LNCaP clone FGC (cell line): ENCODE results near the gene UST.

ENCODE experiments used
- DNase-seq: peaks from one replicate; pipeline ENCODE4 v3.0.0-alpha.2; 2011; ENCODE audit warnings: low read depth
- H3K4me3 ChIP-seq: 2 replicates; pipeline ENCODE4 v1.5.1; 2011; ENCODE audit warnings: mild to moderate bottlenecking, low read depth, low read length, control low read depth
- TF ChIP-seq, protein P1 (sequence below): IDR thresholded peaks from 2 replicates; pipeline ENCODE4 v1.5.1; 2012; ENCODE audit warnings: mild to moderate bottlenecking; ENCODE audit not compliant: control insufficient read depth, insufficient read depth; ENCODE audit errors: extremely low read depth

Gene UST

DNA sequence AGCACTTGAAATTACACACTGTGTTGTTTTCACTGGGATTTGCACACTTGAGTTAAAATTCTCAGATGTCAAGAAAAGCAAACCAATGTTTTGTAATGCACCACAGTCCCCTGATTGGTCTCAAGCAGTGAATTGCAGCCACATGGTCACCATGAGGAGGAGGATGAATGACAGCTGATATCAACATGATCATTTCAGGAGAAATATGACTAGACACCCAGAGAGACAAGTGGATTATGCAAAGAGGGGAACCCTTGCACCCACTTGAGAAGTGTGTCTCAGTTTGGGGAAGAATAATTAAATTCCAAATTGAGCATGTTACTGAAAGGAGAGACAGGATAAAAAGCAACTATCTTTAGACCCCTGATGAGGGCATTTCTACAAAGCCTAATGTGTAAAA lies 69.3 kb downstream of the UST start:
- DNase-seq, result no peak
- TF ChIP-seq, protein P1, sequence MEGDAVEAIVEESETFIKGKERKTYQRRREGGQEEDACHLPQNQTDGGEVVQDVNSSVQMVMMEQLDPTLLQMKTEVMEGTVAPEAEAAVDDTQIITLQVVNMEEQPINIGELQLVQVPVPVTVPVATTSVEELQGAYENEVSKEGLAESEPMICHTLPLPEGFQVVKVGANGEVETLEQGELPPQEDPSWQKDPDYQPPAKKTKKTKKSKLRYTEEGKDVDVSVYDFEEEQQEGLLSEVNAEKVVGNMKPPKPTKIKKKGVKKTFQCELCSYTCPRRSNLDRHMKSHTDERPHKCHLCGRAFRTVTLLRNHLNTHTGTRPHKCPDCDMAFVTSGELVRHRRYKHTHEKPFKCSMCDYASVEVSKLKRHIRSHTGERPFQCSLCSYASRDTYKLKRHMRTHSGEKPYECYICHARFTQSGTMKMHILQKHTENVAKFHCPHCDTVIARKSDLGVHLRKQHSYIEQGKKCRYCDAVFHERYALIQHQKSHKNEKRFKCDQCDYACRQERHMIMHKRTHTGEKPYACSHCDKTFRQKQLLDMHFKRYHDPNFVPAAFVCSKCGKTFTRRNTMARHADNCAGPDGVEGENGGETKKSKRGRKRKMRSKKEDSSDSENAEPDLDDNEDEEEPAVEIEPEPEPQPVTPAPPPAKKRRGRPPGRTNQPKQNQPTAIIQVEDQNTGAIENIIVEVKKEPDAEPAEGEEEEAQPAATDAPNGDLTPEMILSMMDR, result no peak
- H3K4me3 ChIP-seq, result no peak overlapping the region

DNA sequence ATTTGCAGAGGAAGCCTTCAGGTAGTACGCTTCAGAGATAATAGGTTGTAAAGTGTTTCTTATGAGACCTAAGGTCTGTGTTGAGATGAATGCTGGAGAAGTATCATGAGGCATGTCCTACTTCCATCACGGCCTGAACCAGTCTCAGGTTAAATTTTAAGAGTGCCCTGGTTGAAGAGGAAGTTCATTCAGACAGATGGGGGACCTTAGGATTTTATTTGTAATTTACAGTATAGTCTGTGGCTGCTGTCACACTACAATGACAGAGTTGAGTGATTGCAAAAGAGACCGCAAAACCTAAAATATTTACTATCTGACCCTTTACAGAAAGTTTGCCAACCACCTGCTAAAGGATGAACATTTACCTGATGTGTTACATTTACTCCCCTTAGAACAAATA lies 70.9 kb downstream of the UST start:
- TF ChIP-seq, protein P1, result no peak
- no peak for DNase-seq
- no peak overlapping the region for H3K4me3 ChIP-seq

DNA sequence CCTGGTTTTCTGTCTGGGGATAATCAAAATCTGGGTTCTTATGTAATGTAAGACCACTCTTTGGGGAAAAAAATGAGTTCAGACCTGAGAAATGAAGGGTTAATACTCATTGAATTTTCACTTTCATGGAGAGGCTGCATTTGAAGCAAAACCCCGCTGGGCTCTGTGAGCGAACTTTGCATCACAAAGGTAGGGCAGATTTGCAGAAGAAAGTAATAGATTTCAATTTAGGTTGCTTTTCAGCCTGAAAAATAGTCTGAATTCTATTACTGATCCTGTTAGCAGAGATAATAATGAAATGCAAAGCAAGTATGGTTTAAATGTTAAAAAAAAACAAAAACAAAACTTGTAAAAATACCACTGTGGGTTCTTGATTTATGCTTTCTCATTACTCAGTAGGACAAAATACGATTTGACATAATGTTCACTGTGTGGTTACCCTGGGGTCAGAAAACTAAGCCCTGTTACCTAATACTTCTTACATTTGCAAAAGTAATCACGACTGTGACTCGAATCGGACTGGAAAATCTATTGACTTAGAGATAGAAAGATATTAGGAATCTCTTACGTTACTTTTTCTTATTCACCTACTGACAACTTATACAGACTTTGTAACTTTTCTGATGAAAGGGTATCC lies 72.2 kb downstream of the UST start:
- TF ChIP-seq, protein P1, result no peak
- no peak for DNase-seq
- no peak overlapping the region for H3K4me3 ChIP-seq

DNA sequence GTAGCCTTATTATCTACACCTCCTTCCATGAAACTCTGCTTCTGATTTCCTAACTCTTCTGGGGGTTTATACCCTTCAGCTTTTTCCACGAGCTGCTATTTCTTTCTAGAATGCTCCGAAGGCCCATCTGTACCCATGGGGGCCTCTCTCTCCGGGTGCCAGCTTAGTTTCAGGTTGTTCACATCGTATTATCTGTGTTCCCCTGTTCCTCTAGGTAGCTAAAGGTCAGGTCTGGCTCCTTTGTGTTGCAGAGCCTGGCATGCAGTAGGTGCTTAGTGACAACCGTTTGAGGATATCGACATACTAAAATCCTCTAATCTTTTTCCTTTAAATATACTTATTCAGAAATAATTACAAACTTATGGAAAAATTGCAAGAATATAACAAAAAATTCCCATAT lies 73.0 kb downstream of the UST start:
- no peak for DNase-seq
- H3K4me3 ChIP-seq, result no peak overlapping the region
- TF ChIP-seq, protein P1, result no peak

DNA sequence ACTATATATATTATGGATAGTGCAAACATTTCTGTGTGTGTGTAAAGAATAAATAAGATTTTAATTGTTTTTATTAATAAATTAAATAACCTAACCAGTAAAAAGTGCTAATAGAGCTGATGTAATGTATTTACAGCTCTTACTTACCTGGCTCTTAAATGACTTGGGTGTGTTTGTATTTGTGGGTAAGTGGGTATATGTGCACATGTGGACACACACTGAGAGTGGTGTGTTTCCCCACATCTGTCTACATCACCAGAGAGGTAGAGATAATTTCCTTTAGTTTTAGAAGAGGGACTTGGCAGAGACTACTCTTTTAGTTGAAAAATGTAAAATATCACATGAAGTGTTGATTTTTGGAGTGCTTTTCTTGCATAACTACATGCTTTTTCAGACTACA lies 76.0 kb downstream of the UST start:
- TF ChIP-seq, protein P1, result no peak
- no peak for DNase-seq
- no peak overlapping the region for H3K4me3 ChIP-seq

DNA sequence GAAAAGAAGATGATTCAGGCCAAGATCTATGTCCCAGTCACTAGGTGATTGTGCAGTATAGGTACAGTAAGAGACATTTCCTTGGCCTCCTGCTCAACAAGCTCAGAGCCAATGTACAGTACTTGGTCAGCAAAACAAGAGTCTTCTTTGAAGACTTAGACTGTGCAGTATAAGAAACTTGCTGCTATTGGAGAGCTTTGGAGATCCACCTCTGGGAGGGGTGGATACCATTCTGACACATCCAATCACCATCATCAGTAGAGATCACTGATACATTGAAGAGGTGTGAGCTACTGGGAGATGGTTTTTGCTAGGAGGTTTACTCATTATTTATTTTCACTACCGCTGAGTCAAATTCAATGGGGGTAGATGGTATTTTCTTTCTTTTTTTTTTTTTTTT lies 77.5 kb downstream of the UST start:
- no peak overlapping the region for H3K4me3 ChIP-seq
- TF ChIP-seq, protein P1, result no peak
- DNase-seq, result no peak

DNA sequence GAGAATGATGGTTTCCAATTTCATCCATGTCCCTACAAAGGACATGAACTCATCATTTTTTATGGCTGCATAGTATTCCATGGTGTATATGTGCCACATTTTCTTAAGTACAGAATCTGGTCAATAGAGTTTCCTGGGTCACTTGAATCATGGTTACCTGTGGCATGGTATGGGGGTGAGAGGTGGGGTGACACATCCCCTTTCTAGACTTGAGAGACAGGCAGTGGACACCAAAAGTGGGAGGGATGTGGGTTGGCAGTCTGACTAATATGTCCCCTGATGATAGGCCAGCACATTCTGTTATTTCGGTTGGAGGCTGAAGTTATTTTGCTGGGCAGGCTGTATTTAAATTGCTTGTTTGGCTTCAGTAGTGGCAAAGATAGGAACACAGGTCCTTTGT lies 78.1 kb downstream of the UST start:
- no peak for DNase-seq
- H3K4me3 ChIP-seq, result no peak overlapping the region
- TF ChIP-seq, protein P1, result no peak
